Fibroblast of skin of left biceps (primary cell): ENCODE data around the gene ARHGAP19.

Experiments used
- DNase-seq, 2 experiments: peaks; one replicate each; pipeline ENCODE4 v3.0.0-alpha.2; 2013; ENCODE audit warnings: low read depth in 2 of 2

ARHGAP19 gene

GRCh38 chr10:97196223-97197029, 96.0 kb downstream of the ARHGAP19 start:
- no peak for DNase-seq

- DNase-seq: no peak
Observed at GRCh38 chr10:97195706-97196222, 96.7 kb downstream of the ARHGAP19 start.

GRCh38 chr10:97192952-97193435, 99.4 kb downstream of the ARHGAP19 start:
- DNase-seq: no peak

- DNase-seq: no peak
Observed at GRCh38 chr10:97190450-97190849, 102.0 kb downstream of the ARHGAP19 start.

- no peak for DNase-seq
Observed at GRCh38 chr10:97188261-97188711, 104.2 kb downstream of the ARHGAP19 start.

- DNase-seq: no peak
Observed at GRCh38 chr10:97186911-97187310, 105.5 kb downstream of the ARHGAP19 start.

- no peak for DNase-seq
Observed at GRCh38 chr10:97185326-97186058, 106.9 kb downstream of the ARHGAP19 start, which contains the start of gene SLIT1. Gene SLIT1, minus strand, starts transcription at chr10:97185959. Its CDS starts 285 bp downstream, at chr10:97185674.

- DNase-seq: no peak
Observed at GRCh38 chr10:97184971-97185325, 107.5 kb downstream of the ARHGAP19 start.

- no peak for DNase-seq
Observed at GRCh38 chr10:97183314-97183713, 109.1 kb downstream of the ARHGAP19 start.

- DNase-seq: no peak
Observed at GRCh38 chr10:97182288-97182990, 110.0 kb downstream of the ARHGAP19 start.

- no peak for DNase-seq
Observed at GRCh38 chr10:97180986-97181385, 111.5 kb downstream of the ARHGAP19 start.

- DNase-seq: no peak
Observed at GRCh38 chr10:97180363-97180755, 112.1 kb downstream of the ARHGAP19 start.

GRCh38 chr10:97179731-97180362, 112.6 kb downstream of the ARHGAP19 start:
- DNase-seq: no peak

GRCh38 chr10:97179311-97179710, 113.1 kb downstream of the ARHGAP19 start:
- no peak for DNase-seq

GRCh38 chr10:97178074-97178473, 114.4 kb downstream of the ARHGAP19 start:
- no peak for DNase-seq

GRCh38 chr10:97176226-97176625, 116.2 kb downstream of the ARHGAP19 start:
- DNase-seq: no peak

GRCh38 chr10:97175586-97175985, 116.9 kb downstream of the ARHGAP19 start:
- DNase-seq: no peak

- no peak for DNase-seq
Observed at GRCh38 chr10:97174941-97175340, 117.5 kb downstream of the ARHGAP19 start.

GRCh38 chr10:97174276-97174775, 118.1 kb downstream of the ARHGAP19 start:
- DNase-seq: no peak

- DNase-seq: no peak
Observed at GRCh38 chr10:97173036-97173435, 119.4 kb downstream of the ARHGAP19 start.
